SIG-M5 treated with dmso at 0.1 percent for 504 hours (cell line): ENCODE measurements around the gene MFRP.

Source experiments
- DNase-seq: peaks from one replicate; lab custom pipeline; 2025; ENCODE audit not compliant: unreplicated experiment; lab: John Stamatoyannopoulos, UW

The MFRP gene

DNA sequence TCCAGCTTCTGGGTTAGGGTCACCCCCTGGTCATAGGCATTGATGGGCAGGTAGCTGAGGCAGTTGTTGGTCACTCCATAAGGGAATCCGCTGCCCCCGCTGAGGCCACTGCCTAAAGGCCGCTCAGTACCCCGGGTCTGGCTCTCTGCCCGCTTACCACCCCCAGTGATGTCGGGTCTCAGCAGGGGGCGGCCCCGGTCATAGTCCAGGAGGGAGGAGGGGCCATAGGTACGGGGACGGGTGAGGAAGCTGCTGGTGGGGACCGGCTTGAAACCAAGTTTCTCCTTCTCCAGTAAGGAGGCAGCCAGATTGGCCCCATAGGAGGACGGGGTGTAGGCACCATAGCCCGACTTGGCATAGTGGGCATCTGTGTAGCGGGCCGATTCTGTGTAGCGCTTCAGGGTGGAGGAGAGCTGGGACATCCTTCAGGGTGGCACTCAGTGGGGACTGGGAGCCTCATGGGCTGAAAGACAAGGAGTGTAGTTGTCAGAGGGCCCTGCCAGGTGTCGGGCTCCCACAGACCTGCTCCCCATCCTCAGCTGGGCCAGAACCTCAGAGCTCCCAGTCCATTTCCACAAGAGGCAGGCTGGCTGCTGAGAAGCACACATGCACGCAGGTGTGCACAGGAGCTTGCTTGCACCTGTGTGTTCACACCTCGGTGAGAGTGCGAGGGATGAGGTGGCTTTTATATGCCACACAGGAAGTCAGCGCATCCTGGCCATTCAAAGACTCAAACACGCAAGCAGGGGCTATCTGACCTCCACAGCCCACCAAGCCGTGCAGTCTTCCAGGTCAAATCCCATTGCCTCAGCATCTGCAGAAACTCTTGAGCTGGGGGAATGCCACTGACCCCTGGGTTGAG, 26.8 kb upstream of the MFRP start:
- DNase-seq: no peak

DNA sequence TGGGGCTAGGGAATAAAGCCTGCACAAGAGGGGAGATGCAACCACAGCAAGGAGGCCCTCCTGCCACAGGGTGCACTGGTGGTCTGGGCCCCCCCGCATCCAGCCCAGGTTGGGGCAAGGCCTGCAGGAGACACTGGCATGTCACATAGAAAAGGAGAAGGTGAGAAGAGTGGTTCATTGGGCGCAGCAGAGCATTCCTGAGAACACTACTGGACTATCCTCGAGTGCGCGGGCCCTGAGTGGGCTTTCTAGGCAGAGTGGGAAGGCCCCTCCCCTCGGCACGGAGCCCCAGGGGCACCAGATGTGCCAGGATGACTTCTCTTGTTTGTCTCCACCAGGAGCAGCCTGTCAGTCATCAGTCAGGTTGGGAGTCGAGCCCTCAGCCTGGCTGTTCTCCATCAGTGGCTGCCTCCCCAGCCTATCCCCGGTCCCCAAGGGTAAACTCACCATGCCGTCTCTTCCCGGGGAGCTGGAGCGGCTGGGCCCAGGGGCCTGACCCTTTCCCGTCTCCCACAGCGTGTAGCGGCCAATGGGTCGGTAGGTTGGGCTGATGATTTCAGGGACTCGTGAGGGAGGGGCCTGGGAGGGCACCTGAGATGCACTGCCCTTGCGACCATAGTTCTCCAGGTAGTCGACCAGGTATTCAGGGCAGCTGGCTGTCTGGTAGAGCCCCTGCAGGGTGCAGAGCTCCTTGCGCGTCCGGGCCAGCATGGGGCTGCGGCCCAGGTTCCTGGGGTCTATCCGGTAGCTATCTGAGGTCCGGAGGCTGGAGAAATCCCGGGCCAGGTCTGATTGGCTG, 26.0 kb upstream of the MFRP start:
- DNase-seq: no peak

- peak; percentile 40 for DNase-seq
These were observed 25.3 kb upstream of the MFRP start for GRCh38 chr11:119371778-119372182.

DNA sequence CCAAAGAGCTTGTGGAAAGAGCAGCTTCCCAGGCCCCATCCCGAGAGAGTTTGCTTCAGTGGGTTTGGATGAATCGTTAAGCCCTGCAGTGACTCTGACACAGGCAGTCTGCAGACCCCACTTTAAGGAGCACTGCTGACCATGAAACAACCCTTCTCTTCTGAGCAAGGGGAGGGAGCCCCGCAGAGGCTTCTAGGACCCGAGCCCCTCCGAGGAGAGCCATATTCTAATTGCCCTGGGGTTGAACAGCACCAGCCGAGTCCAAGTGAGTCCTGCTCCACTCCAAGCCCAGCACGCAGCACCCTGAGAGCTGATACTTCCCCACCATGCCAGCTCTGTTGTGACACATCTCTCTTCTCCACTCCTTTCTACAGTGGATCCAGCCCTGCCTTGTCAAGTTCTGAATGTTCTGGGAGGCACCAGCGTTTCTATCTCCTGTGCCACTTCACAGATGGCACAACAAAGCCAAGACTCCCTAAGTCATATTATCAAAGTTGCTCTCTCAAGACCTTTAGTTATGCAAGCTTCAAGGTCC, 24.6 kb upstream of the MFRP start:
- no peak for DNase-seq

- DNase-seq: no peak
These were observed 24.1 kb upstream of the MFRP start for GRCh38 chr11:119370486-119371046.

DNA sequence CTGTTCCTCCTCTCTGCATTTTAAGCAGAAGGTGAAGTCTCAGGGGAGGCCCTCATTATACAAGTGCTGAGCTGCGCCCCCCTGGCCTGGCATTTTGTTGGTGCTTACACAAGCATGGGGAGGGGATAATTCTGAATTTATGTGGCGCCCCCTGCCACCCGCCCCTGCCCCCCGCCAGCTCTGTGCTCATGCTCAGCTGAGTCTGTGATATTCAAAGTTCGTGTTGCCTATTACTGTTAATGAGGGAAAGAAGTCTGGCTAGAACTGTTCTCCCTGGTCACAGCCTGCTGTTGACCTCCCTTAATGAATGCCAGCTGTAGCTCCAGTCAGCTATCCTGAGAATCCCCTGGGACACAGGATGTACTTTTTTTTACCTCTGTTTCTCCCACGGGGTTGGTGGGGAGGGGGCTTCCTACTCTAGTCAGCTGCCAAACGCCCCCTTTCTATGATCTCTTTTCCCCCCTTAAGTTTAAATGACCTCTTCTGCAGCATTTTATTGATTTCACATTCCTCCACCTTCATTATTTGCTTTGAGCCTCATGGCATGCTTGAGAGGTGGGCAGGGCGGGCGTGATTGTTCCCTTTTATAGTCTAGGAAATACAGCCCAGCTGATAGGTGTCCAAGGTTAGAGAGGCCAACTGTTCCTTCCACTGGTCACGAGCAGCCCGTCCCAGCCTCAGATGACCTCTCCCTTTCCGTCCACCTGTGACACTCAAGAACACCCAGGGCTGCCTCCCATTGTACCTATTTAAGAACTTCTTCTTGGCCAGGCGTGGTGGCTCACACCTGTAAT, 22.8 kb upstream of the MFRP start:
- DNase-seq: no peak

DNA sequence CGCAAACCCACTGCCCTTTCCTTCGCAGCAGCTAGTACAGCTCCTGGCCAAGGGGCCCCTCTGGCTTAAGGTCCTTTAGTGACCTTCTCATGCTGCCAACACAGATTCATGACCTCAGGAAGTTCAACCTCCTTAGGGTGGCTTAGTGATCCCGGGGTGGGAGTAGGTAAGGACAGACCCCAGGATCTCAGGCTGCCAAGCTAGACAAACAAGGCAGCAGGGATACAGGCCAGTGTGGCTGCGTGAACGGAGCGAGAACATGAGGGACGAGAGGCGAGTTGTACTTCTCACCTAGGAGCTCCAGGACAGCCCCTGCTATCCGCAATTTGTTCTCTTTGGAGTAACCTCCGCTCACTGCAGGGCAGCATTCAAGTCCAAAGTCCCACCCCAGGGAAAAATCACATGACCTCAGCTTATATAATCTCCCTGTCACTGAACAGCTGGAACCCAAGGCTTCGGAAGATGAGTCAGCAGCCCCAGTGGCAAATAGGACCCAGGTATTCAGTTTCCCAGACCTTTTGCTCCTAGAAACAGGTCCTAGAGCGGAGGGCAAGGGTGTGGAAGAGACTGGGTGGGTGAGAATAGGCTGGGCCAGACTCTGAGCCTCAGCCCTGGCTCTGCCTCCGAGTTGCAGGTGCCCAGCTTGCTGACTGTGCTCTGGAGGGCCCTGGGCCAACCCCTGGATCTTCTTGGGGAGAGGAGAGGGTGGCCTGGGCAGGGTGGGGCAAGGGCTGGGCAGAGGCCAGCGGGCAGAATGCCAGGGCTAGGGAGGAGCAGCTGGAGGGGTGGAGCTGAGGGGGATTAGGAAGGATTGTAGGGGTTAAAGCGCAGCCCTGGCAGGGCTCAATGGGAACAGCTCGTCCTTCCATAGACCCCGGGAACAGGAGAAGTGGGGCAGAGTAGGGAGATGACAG, 21.9 kb upstream of the MFRP start:
- DNase-seq: no peak

GRCh38 chr11:119367661-119368120, 21.2 kb upstream of the MFRP start:
- DNase-seq: peak; percentile 72

DNA sequence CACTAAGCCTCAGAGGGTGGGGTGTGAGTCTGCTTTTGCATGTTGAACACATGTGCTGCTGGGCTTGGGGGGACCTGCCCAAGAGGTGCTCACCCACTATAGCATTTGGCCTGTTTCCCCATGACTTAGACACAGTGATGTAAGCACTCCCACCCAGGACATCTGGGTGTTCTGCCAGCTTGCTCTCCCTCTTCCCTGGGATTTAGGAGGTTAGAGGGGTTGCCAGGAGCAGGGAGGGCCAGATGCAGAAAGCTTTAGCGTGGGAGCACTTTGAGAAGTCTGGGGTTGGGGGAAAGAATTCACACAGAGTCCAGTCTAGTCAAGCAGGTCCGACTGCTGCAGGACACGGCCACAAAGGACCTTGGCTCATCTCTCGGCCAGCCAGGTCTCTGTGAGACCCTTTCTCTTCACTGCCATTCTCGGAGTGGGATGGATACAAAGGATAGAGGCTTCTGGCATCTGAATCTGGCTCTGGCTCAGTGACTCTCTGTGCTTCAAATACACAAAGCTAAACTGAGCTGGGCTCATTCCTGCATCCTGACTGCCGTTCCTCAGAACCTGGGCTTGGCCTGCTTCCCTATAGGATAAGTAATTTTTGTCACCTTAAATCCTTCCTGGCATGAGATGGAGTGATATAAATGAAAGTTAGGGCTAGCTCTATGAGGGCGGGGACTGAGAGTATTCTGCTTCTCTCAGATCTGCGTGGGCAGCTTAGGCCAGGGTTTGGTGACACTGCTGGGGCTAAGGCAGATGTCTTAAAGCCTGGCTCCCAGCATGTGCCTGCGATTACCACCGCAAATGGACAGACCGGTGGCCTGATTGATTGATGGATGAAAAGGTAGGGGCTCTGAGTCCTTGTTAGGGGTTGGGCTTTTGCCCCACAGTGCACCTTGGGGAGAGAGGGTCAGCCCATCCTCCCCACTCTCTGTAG, 20.4 kb upstream of the MFRP start:
- no peak for DNase-seq

DNA sequence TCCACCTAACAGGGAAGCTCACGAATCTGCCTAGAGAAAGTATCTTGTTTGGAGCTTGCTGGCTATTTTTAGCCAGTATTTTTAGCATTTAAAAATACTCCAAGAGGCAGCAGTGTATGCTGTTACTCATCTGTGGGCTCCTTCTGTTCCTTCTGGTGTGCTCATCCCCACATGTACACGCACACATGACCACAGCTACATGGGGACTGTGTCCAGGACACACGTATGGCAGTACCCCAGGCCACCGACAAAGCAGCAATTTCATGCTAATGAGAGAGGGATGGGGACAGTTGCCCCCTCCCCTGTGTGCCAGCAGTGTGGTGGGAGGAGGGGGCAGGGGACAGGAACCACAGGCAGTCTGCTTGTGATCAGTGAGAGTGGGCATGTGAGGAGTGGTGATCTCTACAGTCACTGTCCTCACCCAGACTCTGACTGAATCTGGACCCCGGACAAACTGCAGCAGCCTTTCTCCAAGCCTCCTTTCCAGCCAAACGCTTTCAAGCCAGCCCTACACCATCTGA, 18.6 kb upstream of the MFRP start:
- DNase-seq: peak; percentile 36

DNA sequence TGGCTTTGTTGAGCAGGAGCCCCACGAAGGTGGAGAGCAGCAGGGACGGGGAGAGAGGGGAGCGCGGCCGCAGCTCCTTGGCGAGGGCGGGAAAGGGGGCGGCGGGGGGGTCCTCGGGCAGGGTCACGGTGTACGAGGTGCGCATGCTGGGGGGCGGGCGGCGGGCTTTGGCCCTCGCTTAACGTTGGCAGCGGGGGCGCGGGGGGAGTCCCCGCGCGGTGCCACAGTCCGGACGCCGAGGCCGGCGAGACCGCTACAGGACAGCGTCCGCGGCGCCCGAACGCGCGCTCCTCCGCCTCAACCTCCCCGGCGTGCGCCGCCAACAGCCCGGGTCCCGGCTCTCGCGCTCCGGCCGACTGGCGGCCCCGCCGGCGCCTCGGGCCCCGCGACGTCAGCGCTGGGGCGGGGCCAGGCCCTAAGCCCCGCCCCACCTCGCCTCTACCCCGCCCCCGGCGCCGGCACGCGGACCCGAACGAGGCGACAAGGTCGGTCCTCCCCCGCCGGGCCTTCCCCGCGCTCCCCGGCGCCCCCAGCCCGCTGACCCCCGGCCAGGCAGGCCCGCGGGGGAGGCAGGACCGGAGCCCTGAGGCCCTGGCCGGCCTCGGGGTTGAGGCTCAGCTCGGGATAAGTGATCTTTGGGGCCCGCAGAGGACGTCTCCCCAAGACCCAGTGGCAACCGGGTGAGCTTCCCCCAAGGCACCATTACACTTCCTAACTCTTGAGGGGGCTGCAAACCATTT, 17.5 kb upstream of the MFRP start:
- peak; percentile 26 for DNase-seq

DNA sequence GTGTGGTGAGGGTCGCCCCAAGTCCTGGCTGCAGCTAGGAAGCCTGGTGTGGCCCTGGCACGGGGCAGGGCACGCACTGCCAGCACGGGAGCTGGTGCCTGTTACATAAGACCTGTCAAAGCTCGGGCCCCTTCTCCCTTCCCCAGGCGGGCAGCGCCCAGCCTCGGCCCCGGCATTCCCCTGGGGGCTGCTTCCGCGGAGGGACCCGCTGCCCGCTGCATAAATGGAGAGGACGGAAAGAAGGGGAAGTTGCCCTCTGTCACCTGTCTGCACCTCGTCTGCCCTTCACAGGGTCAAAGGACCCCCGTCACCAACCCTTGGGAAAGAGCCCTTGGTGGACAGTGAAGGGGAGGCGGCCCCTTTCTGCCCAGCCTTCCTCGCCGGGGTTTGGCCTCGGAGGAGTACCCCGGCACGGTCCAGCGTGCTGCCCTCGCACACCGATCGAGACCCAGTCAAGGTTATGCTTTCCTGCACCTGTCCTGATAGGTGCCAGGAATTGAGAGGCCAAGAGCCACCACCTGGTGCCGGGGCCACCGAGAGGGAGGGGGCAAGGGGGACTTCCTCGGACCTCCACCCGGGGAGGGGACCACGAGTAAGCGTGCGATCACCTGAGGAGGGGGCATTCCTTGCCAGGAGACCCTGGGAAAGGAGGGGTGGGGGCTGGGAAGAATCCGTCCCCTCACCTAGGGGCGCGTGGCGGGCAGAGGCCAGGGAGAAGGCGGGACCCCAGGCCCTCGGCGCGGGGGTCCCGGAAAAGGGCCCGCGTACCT, 16.8 kb upstream of the MFRP start:
- no peak for DNase-seq

DNA sequence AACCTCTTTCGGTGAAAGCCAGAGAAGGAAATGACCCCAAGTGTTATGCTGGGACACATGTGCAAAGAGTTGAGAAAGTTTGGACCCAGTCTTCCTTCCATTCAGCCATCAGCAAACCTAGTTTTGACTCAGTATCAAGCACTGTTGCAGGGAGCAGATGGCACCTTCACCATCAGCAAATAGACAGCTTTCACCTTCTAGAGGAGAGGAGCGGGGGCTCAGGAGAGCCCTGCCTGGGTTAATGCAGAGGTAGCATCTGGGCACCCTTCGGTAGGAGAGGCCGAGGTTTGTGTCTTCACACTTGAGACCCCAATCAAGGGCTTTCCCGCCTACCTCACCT, 16.2 kb upstream of the MFRP start:
- DNase-seq: no peak

GRCh38 chr11:119361941-119362725, 15.6 kb upstream of the MFRP start:
- DNase-seq: no peak

GRCh38 chr11:119361056-119361787, 14.7 kb upstream of the MFRP start:
- DNase-seq: peak; percentile 91
